Caco-2 (cell line): Measurements from ENCODE around the gene JTB. TPM values are rescaled to one million over a fixed set of nuclear protein-coding genes. Genes with fewer than 3 reads are reported as not detected.

ENCODE experiments used
- Bru-seq: library from RNA; stranded (reverse); fragments of 400-500 nt; gene quantifications from one replicate; lab custom pipeline; 2021; lab: Mats Ljungman, UMichigan
- BruChase-seq, 2 experiments: library from RNA; stranded (reverse); fragments of 400-500 nt; gene quantifications; one replicate each; lab custom pipeline; 2021; lab: Mats Ljungman, UMichigan
- BruUV-seq: library from RNA; stranded (reverse); fragments of 400-500 nt; replicated peaks from 2 replicates; lab custom pipeline; 2021; lab: Mats Ljungman, UMichigan
- CTCF ChIA-PET: fragments of 300-600 bp; sonication (Branson Sonifier 250); formaldehyde crosslinking; loops from one replicate; lab custom pipeline; 2022; ENCODE audit warnings: antibody characterized with exemption; lab: Charles Lee
- POLR2A ChIA-PET: fragments of 300-600 bp; sonication (Branson Sonifier 250); formaldehyde crosslinking; loops from one replicate; lab custom pipeline; 2022; ENCODE audit warnings: antibody characterized with exemption; lab: Charles Lee
- DNase-seq, 2 experiments: peaks; one replicate each; pipeline versions ENCODE4 v3.0.0 to v3.0.0-alpha.2; 2020 to 2022
- H3K27me3 ChIP-seq: replicated peaks from 2 replicates; pipeline ENCODE4 v1.6.0; 2011; ENCODE audit warnings: low read length; ENCODE audit not compliant: control insufficient read depth, insufficient read depth
- H3K36me3 ChIP-seq: 2 replicates; pipeline ENCODE4 v1.5.1; 2011; ENCODE audit warnings: low read length; ENCODE audit not compliant: control insufficient read depth, insufficient read depth
- H3K4me1 ChIP-seq: fragments of 250-450 bp; sonication (Bioruptor Pico); 2 replicates; pipeline ENCODE4 v1.5.1; 2020; ENCODE audit warnings: mild to moderate bottlenecking
- H3K4me3 ChIP-seq: 2 replicates; pipeline ENCODE4 v1.5.1; 2011; ENCODE audit warnings: low read depth, mild to moderate bottlenecking, control low read depth, low read length
- H3K9me3 ChIP-seq: fragments of 250-450 bp; sonication (Bioruptor Pico); 2 replicates; pipeline ENCODE4 v1.5.1; 2020; ENCODE audit warnings: mild to moderate bottlenecking, moderate library complexity
- H3K27ac Mint-ChIP-seq: one replicate; pipeline ENCODE4 v1.8.0; 2022; ENCODE audit warnings: mixed read lengths; ENCODE audit not compliant: unreplicated experiment
- H3K27me3 Mint-ChIP-seq: one replicate; pipeline ENCODE4 v1.8.0; 2022; ENCODE audit warnings: mixed read lengths; ENCODE audit not compliant: insufficient read depth, unreplicated experiment
- H3K36me3 Mint-ChIP-seq: one replicate; pipeline ENCODE4 v1.8.0; 2022; ENCODE audit warnings: mild to moderate bottlenecking, mixed read lengths; ENCODE audit not compliant: insufficient read depth, unreplicated experiment
- H3K4me1 Mint-ChIP-seq: one replicate; pipeline ENCODE4 v1.8.0; 2022; ENCODE audit warnings: low read depth, mixed read lengths; ENCODE audit not compliant: unreplicated experiment
- H3K4me3 Mint-ChIP-seq: one replicate; pipeline ENCODE4 v1.8.0; 2022; ENCODE audit warnings: mild to moderate bottlenecking, moderate library complexity, mixed read lengths; ENCODE audit not compliant: unreplicated experiment
- H3K9me3 Mint-ChIP-seq: one replicate; pipeline ENCODE4 v1.8.0; 2022; ENCODE audit warnings: mixed read lengths; ENCODE audit not compliant: unreplicated experiment
- CTCF ChIP-seq, 2 experiments: fragments of 200-600 bp in 1 of 2; IDR thresholded peaks; 1 replicate in 1 of 2; 2 replicates in 1 of 2; pipeline versions ENCODE4 v1.5.1 to v1.8.0; 2011 to 2022; ENCODE audit warnings: antibody characterized with exemption in 1 of 2, control low read depth in 1 of 2, inconsistent platforms in 1 of 2, low read depth in 1 of 2, low read length in 1 of 2, mild to moderate bottlenecking in 1 of 2, moderate library complexity in 1 of 2; ENCODE audit not compliant: insufficient read depth in 1 of 2, severe bottlenecking in 1 of 2, unreplicated experiment in 1 of 2
- intact Hi-C: fragments of 100-400 bp; cut with micrococcal nuclease; formaldehyde crosslinking; loops from one replicate; pipeline ENCODE4 v1.10.0; 2022; ENCODE audit not compliant: unreplicated experiment
- long read RNA-seq: library from polyadenylated mRNA; stranded (forward); transcript quantifications from one replicate; pipeline ENCODE4 v2.0.0, GENCODE V29; 2022
- total RNA-seq: library from RNA; stranded (reverse); gene quantifications from 2 replicates; pipeline ENCODE4 v1.2.3, GENCODE V29; 2022

Gene JTB
- total RNA-seq, result 123 and 124 TPM in 2 replicates
- percentile 93 among the genes with signal in this experiment for Bru-seq, nascent RNA
- percentile 95 among the genes with signal in this experiment for BruChase-seq, experiment 1, labeled RNA remaining after a 2-hour chase
- BruChase-seq, experiment 2, labeled RNA remaining after a 6-hour chase, result percentile 98 among the genes with signal in this experiment
- long read RNA-seq, transcript JTB-201 (5 exons, 1,287 nt), result major isoform, 174 of 198 reads
- long read RNA-seq, partial matches to known transcripts, result 3 of 198 reads
- long read RNA-seq, other reads (novel, unspliced or antisense), result 20 of 198 reads

- H3K36me3 ChIP-seq, result no peaks in the 10 kb centered on the region; the same call in 1 of the 2 replicates
- peak; percentile 86 for DNase-seq
- peaks cover 8% of the 10 kb centered on the region for H3K4me1 ChIP-seq
- Mint-ChIP-seq H3K4me1 (peaks cover 6% of the 10 kb centered on the region), H3K9me3 (no peaks in the 10 kb centered on the region), H3K36me3 (peaks cover 43% of the 10 kb centered on the region), H3K4me3 (peak within 1 kb of the TSS; percentile 95), H3K27ac (peak within 1 kb of the TSS; percentile 92), H3K27me3 (no peaks in the 10 kb centered on the region)
- H3K9me3 ChIP-seq, result no peaks in the 10 kb centered on the region
- POLR2A ChIA-PET, result interaction anchor here (0.6 to 4.0 kb wide), 15 partner anchors 9 to 411 kb away, joined by 3 to 105 read pairs (median 6); partner anchors contain the start of genes CHTOP, CREB3L4, CRTC2 and INTS3
- peak within 1 kb of the TSS; percentile 84 for H3K4me3 ChIP-seq
- TSS peak; percentile 85 for BruUV-seq
- no peaks in the 10 kb centered on the region for H3K27me3 ChIP-seq
- CTCF ChIA-PET, result interaction anchor here (0.6 to 2.5 kb wide), 9 partner anchors 9 to 401 kb away, joined by 3 to 13 read pairs (median 5); partner anchors contain the start of genes CREB3L4, CRTC2, GATAD2B and RAB13
- TF ChIP-seq CTCF (IDR thresholded peaks at IDR 0.05; ENCODE audit: insufficient read depth in 1 of 2, low read depth in 1 of 2, low read length in 1 of 2, severe bottlenecking in 1 of 2, unreplicated experiment in 1 of 2), result no peak
- intact Hi-C loops, result loop anchor here (1.0 kb wide), 2 partner anchors 9 to 10 kb away; partner anchors contain the start of genes CREB3L4 and RAB13
These were observed at the start of gene JTB for GRCh38 chr1:153977250-153978240. TSS of gene JTB (minus strand) at chr1:153977674. CDS start at chr1:153977252, 422 bp downstream.

- no TSS peak for BruUV-seq
- Mint-ChIP-seq H3K9me3 (no peaks in the 10 kb centered on the region), H3K27me3 (no peaks in the 10 kb centered on the region), H3K27ac (no peak overlapping the region), H3K4me1 (peaks cover 7% of the 10 kb centered on the region), H3K4me3 (no peak overlapping the region), H3K36me3 (no peaks in the 10 kb centered on the region)
- Histone ChIP-seq H3K36me3 (no peaks in the 10 kb centered on the region), H3K4me1 (no peaks in the 10 kb centered on the region), H3K27me3 (no peaks in the 10 kb centered on the region), H3K9me3 (no peaks in the 10 kb centered on the region), H3K4me3 (no peak overlapping the region)
- TF ChIP-seq CTCF (IDR thresholded peaks at IDR 0.05; ENCODE audit: insufficient read depth in 1 of 2, low read depth in 1 of 2, low read length in 1 of 2, severe bottlenecking in 1 of 2, unreplicated experiment in 1 of 2), result no peak
- CTCF ChIA-PET, result no interaction called here
- POLR2A ChIA-PET, result no interaction called here
- intact Hi-C loops, result no loop called here
- DNase-seq, result no peak
These were observed 42.5 kb upstream of the JTB start for GRCh38 chr1:154019940-154020339.

GRCh38 chr1:154019269-154019668 is 41.8 kb upstream of the JTB start:
- Histone ChIP-seq H3K4me3 (no peak overlapping the region), H3K36me3 (no peaks in the 10 kb centered on the region), H3K9me3 (no peaks in the 10 kb centered on the region), H3K27me3 (no peaks in the 10 kb centered on the region), H3K4me1 (peaks cover 3% of the 10 kb centered on the region; the same call in 1 of the 2 replicates)
- BruUV-seq, result no TSS peak
- Mint-ChIP-seq H3K36me3 (no peaks in the 10 kb centered on the region), H3K27me3 (no peaks in the 10 kb centered on the region), H3K27ac (no peak overlapping the region), H3K4me1 (peaks cover 10% of the 10 kb centered on the region), H3K4me3 (no peak overlapping the region), H3K9me3 (no peaks in the 10 kb centered on the region)
- DNase-seq, result no peak
- ChIA-PET POLR2A (no interaction called here), CTCF (no interaction called here)
- no peak for TF ChIP-seq CTCF (IDR thresholded peaks at IDR 0.05; ENCODE audit: insufficient read depth in 1 of 2, low read depth in 1 of 2, low read length in 1 of 2, severe bottlenecking in 1 of 2, unreplicated experiment in 1 of 2)
- intact Hi-C loops, result no loop called here
